K562 (cell line): ENCODE results near the gene VPS4A. TPM values are rescaled to one million over a fixed set of nuclear protein-coding genes. Genes with fewer than 3 reads are reported as not detected.
A peak's percentile ranks its signal among the peaks of the same experiment; 100 is the strongest.

Experiments used
- CBX3 ChIP-seq, 2 experiments: IDR thresholded peaks; 1 replicate in 1 of 2; 2 replicates in 1 of 2; pipeline ENCODE4 v1.6.1; 2012; ENCODE audit warnings: inconsistent platforms in 2 of 2, low read length in 2 of 2, borderline replicate concordance in 1 of 2, control low read depth in 1 of 2
- DDX20 ChIP-seq: fragments of 450-650 bp; IDR thresholded peaks from 2 replicates; pipeline ENCODE4 v1.6.1; 2016; ENCODE audit warnings: missing genetic modification characterization, low read depth, mild to moderate bottlenecking, missing compliant biosample characterization, moderate library complexity
- FOXK1 ChIP-seq: sonication (generic); formaldehyde crosslinking; IDR thresholded peaks from 2 replicates; pipeline ENCODE4 v1.8.0; 2022; ENCODE audit warnings: missing genetic modification reagents, mild to moderate bottlenecking, borderline replicate concordance
- FOXO4 ChIP-seq: fragments of 450-650 bp; formaldehyde crosslinking; IDR thresholded peaks from 2 replicates; pipeline ENCODE4 v1.4.0; 2020; ENCODE audit warnings: mild to moderate bottlenecking, moderate library complexity
- HNRNPL ChIP-seq: fragments of 200-400 bp; formaldehyde crosslinking; IDR thresholded peaks from 2 replicates; pipeline ENCODE4 v1.6.1; 2017; ENCODE audit warnings: low read depth, mild to moderate bottlenecking, low read length
- LARP7 ChIP-seq: fragments of 450-650 bp; IDR thresholded peaks from 2 replicates; pipeline ENCODE4 v1.6.1; 2016
- MTA1 ChIP-seq: fragments of 450-650 bp; IDR thresholded peaks from 2 replicates; pipeline ENCODE4 v1.6.1; 2017; ENCODE audit warnings: borderline replicate concordance
- PTBP1 ChIP-seq: fragments of 200-400 bp; formaldehyde crosslinking; IDR thresholded peaks from 2 replicates; pipeline ENCODE4 v1.6.1; 2017; ENCODE audit warnings: low read depth, low read length
- RREB1 ChIP-seq: fragments of 250-450 bp; sonication (Bioruptor Pico); IDR thresholded peaks from 2 replicates; pipeline ENCODE4 v1.4.0; 2020
- SETDB1 ChIP-seq: IDR thresholded peaks from one replicate; pipeline ENCODE4 v1.6.1; 2012; ENCODE audit warnings: low read length, control low read depth, inconsistent platforms
- THAP7 ChIP-seq: fragments of 250-450 bp; sonication (Bioruptor Pico); IDR thresholded peaks from 2 replicates; pipeline ENCODE4 v1.5.0; 2021
- THRA ChIP-seq: fragments of 450-650 bp; IDR thresholded peaks from 2 replicates; pipeline ENCODE4 v1.6.1; 2017; ENCODE audit warnings: mild to moderate bottlenecking, moderate library complexity
- ZNF280A ChIP-seq: fragments of 450-650 bp; IDR thresholded peaks from 2 replicates; pipeline ENCODE4 v1.6.1; 2018; ENCODE audit warnings: mild to moderate bottlenecking, low read depth; ENCODE audit not compliant: partially characterized antibody
- ZNF699 ChIP-seq: fragments of 250-450 bp; sonication (Bioruptor Pico); IDR thresholded peaks from 2 replicates; pipeline ENCODE4 v1.8.0; 2021; ENCODE audit warnings: mild to moderate bottlenecking, moderate library complexity; ENCODE audit not compliant: insufficient replicate concordance
- ZNF780A ChIP-seq: fragments of 250-450 bp; sonication (Bioruptor Pico); IDR thresholded peaks from 2 replicates; pipeline ENCODE4 v1.5.0; 2021; ENCODE audit warnings: mild to moderate bottlenecking
- polyA plus RNA-seq, 8 experiments: library from polyadenylated mRNA; depleted of rRNA in 4 of 8; stranded (reverse) in 5 of 8; unstranded in 3 of 8; fragments of >200 nt; fragmentation: Nextera tagmentation in 2 of 8; fragmentation: Illumina TruSeq in 1 of 8; extraction: Ambion mirVana in 2 of 8; extraction: Trizol in 1 of 8; gene quantifications; 2 replicates each; pipeline versions ENCODE4 v1.2.1 to v1.2.3, GENCODE V29; 2011 to 2014; ENCODE audit warnings: inconsistent platforms in 1 of 8, missing spikeins in 1 of 8
- total RNA-seq, 7 experiments: library from RNA; depleted of rRNA in 6 of 7; stranded (reverse); fragments of >200 nt in 6 of 7; fragmentation: Illumina TruSeq in 2 of 7; extraction: Trizol in 2 of 7; gene quantifications; 2 replicates each; pipeline versions ENCODE4 v1.2.1 to v1.2.3, GENCODE V29; 2011 to 2021; ENCODE audit warnings: low replicate concordance in 1 of 7

VPS4A gene
- total and polyA plus RNA-seq, 9 of the 15 experiments (the other 6 are each of a cell fraction or from before 2014, with no cell fraction given): 7.6 to 45.4 (median 29.9) TPM

GRCh38 chr16:69330286-69331109, 19.3 kb downstream of the VPS4A start, which contains the start of gene PDF (continued):
- no peak for TF ChIP-seq RREB1 (CRISPR knock-in tag)
- no peak; a peak in 1 of 3 replicates for TF ChIP-seq CBX3 (IDR thresholded peaks at IDR 0.05; ENCODE audit: borderline replicate concordance in 1 of 2, low read length in 2 of 2)
- no peak for TF ChIP-seq LARP7
- no peak for TF ChIP-seq THRA
- TF ChIP-seq FOXK1 (CRISPR knock-in tag): no peak
- peak; percentile 92; the same call in 1 of the 2 replicates for TF ChIP-seq THAP7 (CRISPR knock-in tag)
- TF ChIP-seq MTA1: no peak
- TF ChIP-seq FOXO4 (CRISPR knock-in tag): no peak
- TF ChIP-seq DDX20 (tag): no peak
- peak; percentile 60; the same call in 1 of the 2 replicates for TF ChIP-seq HNRNPL
- peak; percentile 76; the same call in 1 of the 2 replicates for TF ChIP-seq ZNF780A (CRISPR knock-in tag)
- TF ChIP-seq PTBP1: no peak
- TF ChIP-seq ZNF280A: no peak
- no peak for TF ChIP-seq ZNF699 (CRISPR knock-in tag)
- TF ChIP-seq SETDB1: peak; percentile 78
